NOMO-1 treated with DMSO at 0.1 percent for 48 hours (cell line): Measurements from ENCODE around the gene C4orf33.

Experiments
- DNase-seq: peaks from one replicate; lab custom pipeline; 2025; ENCODE audit not compliant: unreplicated experiment; lab: John Stamatoyannopoulos, UW

C4orf33 gene, protein sequence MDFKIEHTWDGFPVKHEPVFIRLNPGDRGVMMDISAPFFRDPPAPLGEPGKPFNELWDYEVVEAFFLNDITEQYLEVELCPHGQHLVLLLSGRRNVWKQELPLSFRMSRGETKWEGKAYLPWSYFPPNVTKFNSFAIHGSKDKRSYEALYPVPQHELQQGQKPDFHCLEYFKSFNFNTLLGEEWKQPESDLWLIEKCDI

DNA sequence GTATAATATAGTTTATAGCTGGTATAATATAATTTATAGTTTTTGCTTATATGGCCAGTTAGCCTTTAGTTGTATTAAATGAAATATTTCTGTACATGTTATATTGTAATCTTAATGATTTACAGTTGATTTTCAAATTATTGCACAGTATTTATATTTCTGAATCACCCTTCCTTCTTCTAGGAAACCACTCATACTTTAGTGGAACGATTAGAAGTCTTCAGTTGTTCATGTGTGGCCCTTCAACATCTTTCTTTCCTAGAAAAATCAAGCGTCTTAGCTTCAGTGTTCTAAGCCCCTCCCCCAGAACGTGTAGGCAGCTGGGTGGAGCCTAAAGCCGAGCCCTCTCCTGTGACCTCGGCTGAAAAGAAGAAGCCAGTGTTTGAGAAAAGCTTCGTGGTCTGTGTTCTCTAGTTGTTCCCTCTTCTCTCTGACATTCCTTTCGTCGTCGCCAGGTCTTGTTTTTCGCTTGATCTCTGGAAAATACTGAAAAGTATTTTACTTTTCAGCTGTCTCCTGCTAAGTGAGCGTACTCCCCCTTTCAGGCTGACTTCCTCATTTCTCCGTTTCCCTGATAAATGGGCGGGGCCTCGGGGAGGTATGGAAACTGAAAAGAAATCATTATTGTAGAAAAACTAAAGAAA lies at the start of gene C4orf33:
C4orf33 (plus strand) TSS at position 342 of the 644 bp plus-strand sequence. CDS start 6,459 bp downstream, outside the sequence.
- peak; percentile 74 for DNase-seq

DNA sequence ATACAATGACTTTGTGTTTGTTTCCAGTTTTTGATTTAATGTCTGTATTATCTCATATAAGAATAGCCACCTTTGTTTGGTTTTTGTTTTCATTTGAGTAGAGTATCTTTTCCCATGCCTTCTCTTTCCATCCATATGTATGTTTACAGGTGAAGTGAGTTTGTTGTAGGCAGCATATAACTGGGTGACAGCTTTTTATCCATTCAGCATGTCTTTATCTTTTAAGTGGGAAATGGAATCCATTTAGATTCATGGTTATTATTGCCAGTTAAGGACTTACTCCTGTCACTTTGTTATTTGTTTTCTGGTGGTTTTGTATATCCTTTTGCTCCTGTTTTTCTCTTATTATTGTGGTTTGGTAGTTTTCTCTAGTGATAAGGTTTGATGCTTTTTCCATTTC lies 36.9 kb upstream of the C4orf33 start:
- DNase-seq = no peak

DNA sequence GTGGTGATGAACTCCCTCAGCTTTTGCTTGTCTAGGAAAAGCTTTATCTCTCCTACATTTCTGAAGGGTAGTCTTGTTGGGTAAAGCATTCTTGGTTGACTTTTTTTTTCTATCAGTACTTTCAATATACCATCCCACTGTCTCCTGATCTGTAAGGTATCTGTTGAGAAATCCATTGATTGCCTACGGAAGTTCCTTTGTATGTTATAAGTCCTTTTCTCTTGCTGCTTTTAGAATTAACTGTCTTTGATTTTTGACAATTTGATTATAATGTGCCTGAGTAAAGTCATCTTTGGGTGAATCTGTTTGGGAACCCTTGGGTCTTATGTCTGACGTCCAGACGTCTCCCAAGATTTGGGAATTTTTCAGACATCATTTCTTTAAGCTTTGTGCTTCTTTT lies 33.4 kb upstream of the C4orf33 start:
- no peak for DNase-seq

DNA sequence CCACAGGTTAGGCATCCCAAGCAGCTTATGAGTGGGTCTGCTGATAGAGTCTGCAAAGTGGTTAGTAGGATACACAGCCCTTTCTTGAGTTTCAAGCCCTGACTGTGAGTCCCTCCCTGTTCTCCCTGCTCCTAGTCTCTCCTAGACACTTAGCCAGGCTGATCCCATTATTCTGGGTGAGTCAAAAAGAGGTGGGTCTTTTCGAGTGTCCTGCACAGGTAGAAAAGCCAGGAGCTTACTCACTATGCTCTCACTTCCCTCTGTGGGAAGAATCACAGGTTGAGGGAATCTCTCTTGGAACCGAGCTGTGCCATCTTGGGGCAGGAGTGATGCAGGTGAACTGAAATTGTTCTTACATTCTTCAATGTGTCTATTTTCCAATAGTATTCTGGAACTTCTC lies 32.3 kb upstream of the C4orf33 start:
- no peak for DNase-seq

DNA sequence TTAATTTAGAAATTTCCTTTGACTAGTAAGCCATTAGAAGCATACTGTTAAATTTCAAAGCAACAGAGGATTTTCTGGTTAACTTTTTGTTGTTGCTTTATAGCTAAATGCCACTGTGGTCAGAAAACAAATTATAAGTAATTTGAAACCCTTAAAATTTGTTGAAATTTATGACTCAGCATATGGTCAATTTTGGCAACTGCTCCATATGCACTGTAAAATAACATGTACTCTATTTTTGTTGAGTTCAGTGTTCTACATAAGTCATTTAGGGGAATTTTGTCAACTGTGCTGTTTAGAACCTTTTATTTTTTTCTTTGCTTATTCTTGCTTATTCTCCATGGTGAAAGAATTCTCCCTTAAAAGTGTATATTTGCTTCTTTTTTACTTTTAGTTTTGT lies 31.2 kb upstream of the C4orf33 start:
- DNase-seq = no peak

DNA sequence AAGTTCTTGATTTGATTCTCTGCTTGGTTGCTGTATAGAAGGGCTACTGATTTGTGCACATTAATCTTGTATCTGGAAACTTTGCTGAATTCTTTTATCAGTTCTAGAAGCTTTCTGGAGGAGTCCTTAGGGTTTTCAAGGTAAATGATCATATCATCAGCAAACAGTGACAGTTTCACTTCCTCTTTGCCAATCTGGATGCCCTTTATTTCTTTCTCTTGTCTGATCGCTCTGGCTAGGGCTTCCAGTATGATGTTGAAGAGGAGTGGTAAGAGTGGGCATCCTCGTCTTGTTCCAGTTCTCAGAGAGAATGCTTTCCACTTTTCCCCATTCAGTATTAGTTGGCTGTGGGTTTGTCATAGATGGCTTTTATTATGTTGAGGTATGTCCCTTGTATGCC lies 26.4 kb upstream of the C4orf33 start:
- peak; percentile 10 for DNase-seq

DNA sequence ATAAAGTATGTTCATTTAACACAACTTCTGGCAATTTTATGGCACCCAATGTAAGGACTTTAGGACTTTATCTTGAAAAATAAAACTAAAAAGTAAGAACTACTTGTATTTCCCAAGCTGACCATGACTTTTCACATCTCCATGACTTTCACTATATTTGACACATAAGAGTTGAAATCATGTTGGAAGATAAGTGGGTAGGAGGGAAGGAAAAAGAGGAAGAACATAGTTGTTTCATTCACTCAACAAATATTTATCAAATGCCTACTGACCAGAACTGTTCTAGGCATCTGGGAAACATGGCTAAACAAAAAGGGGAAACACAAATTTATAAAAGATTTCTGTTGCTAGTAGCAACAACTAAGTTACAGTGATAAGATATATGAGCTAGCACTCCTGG lies 18.6 kb upstream of the C4orf33 start:
- no peak for DNase-seq

DNA sequence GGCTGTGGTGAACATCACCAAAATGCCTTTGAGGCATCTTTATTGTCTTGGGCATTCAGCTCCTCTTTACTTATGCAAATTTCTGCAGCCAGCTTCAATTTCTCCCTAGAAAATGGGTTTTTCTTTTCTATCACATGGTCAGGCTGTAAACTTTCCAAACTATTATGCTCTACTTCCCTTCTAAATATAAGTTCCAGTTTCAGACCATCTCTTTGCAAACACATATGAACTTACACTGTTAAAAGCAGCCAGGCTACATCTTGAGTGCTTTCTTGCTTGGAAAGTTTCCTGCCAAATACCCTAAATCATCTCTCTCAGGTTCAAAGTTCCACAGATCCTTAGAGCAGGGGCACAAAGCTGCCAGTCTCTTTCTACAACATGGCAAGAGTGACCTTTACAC lies 15.8 kb upstream of the C4orf33 start:
- DNase-seq = no peak

DNA sequence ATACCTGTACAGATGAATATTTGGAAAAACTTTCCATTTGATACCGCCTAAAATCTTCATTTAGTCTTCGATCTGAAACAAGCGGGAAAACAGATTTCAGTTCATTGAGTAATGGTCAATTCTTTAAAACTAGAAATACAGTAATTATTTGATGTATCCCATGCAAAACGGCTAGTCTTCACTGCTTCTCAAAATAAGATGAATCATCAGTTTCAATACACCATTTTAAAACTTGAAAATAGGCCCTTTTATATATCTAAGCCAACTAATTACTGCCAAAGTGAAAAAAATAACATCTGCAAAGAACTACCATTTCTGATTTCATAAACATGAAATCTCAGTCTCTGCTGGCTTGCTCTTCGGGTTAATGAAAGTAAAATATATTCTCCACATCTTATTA lies 13.7 kb upstream of the C4orf33 start:
- no peak for DNase-seq

DNA sequence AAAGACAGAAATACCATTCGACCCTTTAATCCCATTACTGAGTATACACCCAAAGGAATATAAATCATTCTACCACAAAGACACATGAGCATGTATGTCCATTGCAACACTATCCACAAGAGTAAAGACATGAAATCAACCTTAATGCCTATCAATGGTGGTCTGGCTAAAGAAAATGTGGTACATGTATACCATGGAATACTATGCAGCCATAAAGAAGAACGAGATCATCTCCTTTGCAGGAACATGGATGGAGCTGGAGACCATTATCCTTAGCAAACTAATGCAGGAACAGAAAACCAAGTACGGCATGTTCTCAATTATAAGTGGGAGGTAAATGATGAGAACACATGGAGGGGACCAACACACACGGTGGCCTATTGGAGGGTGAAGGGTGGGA lies 10.5 kb upstream of the C4orf33 start:
- DNase-seq = no peak

DNA sequence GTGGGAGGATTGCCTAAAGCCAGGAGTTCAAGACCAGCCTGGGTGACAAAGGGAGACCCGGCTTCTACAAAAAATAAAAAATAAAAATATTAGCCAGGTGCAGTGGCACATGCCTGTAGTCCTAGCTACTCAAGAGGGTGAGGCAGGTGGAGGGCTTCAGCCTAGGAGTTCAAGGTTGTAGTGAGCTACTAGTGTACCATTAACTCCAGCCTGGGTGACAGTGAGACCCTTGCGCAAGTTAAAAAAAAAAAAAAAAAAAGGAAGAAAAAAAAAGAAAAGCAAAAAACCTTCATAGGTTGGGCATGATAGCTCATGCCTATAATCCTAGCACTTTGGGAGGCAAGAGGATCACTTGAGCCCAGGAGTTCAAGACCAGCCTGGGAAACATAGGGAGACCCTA lies 8.4 kb upstream of the C4orf33 start:
- no peak for DNase-seq

DNA sequence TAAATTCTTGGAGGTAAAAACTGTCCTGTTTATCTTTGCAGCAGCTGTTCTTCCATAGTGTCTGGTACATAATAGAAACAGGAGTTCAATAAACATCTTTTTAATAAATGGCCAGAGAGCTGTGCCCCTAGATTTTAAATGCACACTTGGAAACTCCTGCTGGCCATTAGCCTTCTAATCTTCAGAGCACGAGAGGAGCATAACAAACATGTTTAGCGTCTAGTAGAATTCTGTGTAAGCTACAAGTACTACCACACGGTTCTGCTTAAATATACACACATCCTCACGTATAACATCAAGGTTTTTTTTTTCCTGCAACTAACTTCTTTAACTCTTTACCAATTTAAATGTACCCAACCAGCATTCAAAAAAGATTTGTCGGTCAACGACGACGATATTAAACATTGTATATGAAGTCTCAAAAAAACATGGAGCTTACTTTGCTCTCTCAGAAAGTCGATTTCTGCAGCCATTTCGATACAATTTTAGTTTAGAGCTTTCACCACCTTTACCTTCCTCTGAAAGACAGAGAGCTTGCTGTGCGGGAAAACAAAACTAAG lies 3.2 kb upstream of the C4orf33 start:
- peak; percentile 18 for DNase-seq

DNA sequence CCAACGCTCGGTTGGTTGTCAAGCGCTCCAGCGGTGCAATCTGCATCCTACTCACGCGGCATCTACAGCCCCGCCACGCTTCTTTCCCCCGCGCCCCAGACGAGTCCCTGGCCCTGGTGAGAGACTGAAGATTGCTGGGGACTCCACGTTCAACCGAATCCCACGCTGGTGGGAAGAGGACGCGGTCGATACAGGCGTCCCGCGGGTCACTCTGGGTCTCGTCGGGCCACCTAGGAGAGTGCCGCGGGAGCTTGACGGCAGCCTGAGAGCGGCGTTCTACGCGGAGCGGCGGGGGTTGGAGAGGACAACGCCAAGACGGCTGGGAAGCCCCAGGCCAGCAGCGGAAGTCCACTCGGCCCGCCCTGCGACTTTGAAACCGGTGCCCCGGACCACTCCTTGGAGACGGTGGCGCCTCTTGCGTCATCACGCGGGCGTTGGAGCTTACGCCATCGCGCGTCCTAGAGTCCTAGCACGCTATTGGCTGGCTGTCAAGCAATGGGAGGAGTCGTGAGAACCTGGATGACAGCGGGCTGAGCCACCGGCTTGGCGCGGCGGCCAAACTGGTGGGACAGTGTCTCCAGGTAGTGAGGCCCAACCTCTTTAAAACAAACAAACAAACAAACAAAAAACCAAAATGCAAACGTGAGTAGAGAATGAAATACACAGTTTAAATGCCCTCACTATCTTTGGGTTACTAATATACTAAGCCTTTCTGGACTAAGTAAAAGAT lies 2.6 kb upstream of the C4orf33 start, which contains the start of gene SCLT1:
SCLT1 (minus strand) TSS at position 349 of the 730 bp plus-strand sequence. CDS start 436 bp downstream, outside the sequence.
- DNase-seq = peak; percentile 96

DNA sequence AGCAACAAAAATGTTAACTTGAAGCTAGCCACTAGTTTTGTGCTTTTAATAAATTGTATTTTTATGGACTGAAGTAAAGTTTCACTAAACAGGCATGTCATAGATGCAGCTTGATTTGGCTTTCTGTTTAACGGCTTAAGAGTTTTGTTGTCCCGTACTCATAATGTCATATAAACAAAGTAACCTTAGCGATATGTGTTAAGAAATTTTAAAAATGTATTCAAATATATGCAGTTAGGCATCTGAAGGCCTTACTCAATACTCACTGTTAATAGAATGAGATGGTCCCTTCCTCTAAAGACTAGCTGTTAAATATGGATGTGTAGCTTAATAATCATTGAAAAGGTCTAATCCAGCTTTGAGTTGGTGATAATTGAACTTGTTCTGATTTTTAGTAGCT lies 1.6 kb upstream of the C4orf33 start:
- DNase-seq = peak; percentile 11

DNA sequence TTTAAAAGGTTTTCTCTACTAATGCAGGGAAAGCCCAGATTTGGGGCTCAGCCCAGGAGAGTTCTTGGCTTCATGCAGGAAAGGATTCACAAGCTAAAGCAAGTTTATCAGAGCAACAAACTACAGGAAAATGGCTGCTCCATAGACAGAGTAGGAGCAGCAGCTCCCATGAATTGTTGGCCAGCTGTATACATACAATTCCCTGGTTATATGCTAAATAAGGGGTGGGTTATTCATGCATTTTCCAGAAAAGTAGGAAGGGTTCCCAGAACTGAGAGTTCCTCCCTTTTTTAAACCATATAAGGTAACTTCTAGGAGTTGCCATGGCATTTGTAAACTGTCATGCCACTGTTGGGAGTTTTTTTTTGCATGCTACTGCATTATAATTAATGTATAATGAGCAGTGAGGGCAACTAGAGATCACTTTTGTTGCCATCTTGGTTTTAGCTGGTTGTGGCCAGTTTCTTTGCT lies 2.6 kb downstream of the C4orf33 start:
- no peak for DNase-seq

DNA sequence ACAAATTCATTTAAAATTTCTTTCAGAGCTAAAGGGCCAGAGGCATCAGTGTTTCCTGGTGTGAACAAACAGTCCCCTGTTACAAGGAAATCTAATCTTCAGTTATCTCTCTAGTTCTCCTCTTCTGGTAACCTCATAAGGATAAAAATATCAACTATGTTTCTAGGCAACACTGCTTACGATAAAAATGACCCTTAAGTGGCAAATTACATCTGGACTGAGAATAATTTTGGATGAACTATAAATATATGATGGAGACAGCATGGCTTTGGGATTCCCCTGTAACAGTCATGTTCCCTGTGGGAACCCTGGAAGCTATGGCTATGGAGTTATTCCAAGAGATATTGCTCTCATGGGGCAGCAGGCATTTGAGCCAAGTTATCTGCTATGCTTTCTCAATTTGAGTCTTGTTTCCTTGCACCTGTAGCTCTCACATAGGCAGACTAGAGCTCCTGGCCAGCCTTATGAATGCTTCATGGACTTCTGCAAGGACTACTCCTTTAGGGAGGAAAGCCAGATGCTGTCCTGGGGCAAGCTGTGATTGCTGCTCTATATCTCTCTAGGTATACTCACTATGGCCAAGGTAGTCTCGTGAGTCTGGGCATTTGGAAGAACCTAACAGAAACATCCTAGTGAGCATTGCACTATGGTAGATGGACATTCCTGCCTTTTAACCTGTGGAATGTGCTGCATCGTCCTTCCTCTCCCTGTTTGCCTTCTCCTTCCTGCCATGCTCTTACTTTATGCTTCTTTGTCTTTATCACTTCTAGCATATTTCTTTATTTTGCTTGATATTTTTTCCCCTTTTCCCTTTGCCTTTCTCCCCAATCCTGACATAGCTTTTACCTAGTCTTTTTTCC lies 14.2 kb downstream of the C4orf33 start:
- DNase-seq = no peak

DNA sequence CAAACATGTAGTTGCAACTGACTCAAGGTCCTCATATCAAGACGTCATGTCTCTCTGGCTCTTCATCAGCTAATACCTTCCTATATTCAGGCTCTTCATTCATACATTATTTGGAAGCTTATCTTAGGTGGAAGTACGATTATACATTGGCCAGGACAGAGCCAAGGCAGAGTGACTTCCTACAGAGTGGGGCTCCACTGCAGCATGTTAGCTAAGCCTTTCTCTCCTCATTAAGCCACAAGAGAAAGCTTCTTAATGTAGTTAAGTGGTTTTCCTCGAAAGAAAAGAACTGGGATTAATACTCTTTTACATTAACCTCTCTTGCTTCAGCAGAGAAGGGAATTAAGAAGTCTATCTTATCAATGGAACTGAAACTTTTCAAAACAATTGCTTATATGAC lies 15.0 kb downstream of the C4orf33 start:
- no peak for DNase-seq

DNA sequence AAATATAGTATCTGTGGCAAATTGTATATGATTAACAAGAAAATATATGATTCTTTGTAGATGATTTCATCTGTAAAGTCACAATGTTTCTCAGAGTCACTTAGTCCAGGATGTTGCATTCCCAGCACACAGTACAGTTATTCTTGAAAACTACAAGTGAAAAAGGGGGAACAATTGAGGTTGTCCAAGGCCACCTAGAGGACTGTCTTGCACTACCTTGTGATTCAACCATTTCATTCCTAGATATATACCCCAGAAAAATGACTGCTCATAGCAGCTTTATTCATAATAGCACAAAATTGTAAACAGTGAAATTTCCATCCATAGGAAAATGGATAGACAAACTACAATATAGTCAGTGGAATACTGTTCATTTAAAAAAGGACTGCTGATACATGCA lies 16.0 kb downstream of the C4orf33 start:
- no peak for DNase-seq

DNA sequence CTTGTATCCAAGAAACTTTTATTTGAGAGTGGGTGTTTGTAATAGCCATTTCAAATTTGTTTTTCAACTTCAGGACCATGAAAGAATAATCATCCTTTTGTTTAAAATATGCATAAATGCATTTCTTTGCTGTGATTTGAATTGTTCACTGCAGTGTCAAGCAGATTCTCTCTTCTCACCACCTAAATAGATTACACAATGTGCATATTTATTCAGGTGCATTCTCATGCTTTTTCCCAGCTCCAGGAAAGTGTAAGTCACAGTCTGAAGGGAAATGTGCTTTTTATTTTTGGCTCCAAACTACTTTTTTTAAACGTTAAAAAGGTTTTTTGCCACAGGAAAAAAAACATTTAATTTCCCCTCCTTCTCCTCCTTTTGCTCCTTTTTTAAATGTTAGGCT lies 17.5 kb downstream of the C4orf33 start:
- no peak for DNase-seq

DNA sequence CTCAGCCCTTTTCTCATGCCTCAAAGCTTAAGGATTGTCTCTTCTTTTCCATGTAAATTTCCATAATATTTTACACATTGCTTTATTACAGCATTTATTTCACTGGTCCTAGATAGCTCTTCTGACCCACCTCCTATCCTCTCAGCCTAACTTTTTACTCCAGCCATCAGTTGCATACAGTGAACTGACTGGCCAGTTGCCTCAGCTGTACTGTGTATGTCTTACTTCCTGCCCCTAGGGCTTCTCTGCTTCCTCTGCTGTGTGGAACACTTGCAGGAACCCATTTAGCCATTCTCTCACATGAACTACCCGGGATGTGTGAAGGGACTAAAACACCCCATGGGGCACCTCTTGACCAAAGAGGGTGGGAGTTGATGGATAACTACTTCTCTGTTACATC lies 18.0 kb downstream of the C4orf33 start:
- no peak for DNase-seq

DNA sequence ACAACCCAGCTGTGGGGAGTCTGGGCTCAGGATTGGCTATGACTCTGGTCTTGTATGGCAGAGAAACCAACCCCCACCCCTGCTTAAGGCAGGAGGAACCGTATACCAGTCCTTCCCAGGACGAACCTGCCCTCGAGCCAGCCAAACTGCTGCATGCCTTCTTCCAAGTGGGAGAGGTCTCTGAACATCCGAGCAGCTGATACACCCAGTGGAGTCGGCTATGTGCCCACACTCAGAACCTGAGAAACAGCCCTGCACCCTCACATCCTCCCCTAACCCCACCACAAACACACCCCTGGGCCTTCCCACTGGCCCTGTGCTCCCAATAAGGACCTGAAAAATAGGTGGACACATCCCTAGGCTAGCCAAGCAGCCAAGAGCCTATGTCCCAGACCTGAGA lies 21.8 kb downstream of the C4orf33 start:
- no peak for DNase-seq
